H1 (cell line): ENCODE data around the gene DNAH10. TPM values are rescaled to one million over a fixed set of nuclear protein-coding genes. Genes with fewer than 3 reads are reported as not detected.

Experiments used
- ATF3 ChIP-seq: IDR thresholded peaks from 2 replicates; pipeline ENCODE4 v1.6.1; 2011; ENCODE audit warnings: low read depth, mild to moderate bottlenecking, low read length; ENCODE audit not compliant: insufficient read depth
- JUND ChIP-seq: IDR thresholded peaks from 2 replicates; pipeline ENCODE4 v1.6.1; 2011; ENCODE audit warnings: mild to moderate bottlenecking, improper control_type of control experiment, low read length
- TBP ChIP-seq: IDR thresholded peaks from 2 replicates; pipeline ENCODE4 v1.6.1; 2011; ENCODE audit warnings: low read depth, low read length, improper control_type of control experiment
- polyA plus RNA-seq, 7 experiments: library from polyadenylated mRNA; depleted of rRNA in 3 of 7; stranded (reverse) in 5 of 7; unstranded in 2 of 7; fragments of >200 nt in 5 of 7; fragments of 200-250 nt in 2 of 7; gene quantifications; 1 replicate in 5 of 7; 2 replicates in 1 of 7; 4 replicates in 1 of 7; pipeline versions ENCODE4 v1.2.1 to v1.2.3, GENCODE V29; 2011 to 2013; ENCODE audit warnings: missing spikeins in 2 of 7, mixed read lengths in 2 of 7
- total RNA-seq: library from RNA; stranded (reverse); fragmentation: NEBNext Ultra II Directional; extraction: Animal tissue kit (Norgen Biotek cat#: 25700); gene quantifications from 2 replicates; pipeline ENCODE4 v1.2.1, GENCODE V29; 2021

Gene DNAH10
- total and polyA plus RNA-seq, 2 of the 8 experiments (the other 6 are each of a cell fraction or from before 2014, with no cell fraction given) = 0.02 to 0.24 TPM

- TF ChIP-seq ATF3 = no peak
- TF ChIP-seq TBP = no peak
- TF ChIP-seq JUND = no peak
- TF ChIP-seq, all 59 proteins: peak for 0
These were observed 127.9 kb downstream of the DNAH10 start (continued) for GRCh38 chr12:123889848-123890535.
